Measurements from ENCODE around the gene PHACTR3.
"Not testable (repeated sequence)": the region's sequence is repeated elsewhere in the genome, so short reads cannot be mapped to it uniquely, and the experiment has no call there.

PHACTR3 gene

DNA sequence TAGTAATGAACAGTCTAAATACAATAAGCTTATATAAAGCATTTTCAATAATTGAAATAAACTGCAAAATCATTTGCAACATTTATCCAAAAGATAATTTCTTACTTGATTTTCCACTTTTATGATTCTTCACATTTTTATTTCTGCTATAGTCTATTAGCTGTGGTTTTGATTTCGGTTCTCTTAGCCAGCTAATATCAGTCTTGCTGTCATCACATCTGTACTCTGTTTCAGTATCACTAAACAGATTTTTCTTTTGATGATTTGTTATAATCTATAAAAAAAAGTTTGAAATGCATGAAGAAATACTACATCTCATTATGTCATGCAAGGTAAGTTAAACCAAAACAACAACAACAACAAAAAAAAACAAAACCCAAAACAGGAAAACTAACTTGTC, 275.9 kb downstream of the PHACTR3 start:
- TF ChIP-seq ZFX (IDR thresholded peaks at IDR 0.05), result no peak
- TF ChIP-seq, protein P1, sequence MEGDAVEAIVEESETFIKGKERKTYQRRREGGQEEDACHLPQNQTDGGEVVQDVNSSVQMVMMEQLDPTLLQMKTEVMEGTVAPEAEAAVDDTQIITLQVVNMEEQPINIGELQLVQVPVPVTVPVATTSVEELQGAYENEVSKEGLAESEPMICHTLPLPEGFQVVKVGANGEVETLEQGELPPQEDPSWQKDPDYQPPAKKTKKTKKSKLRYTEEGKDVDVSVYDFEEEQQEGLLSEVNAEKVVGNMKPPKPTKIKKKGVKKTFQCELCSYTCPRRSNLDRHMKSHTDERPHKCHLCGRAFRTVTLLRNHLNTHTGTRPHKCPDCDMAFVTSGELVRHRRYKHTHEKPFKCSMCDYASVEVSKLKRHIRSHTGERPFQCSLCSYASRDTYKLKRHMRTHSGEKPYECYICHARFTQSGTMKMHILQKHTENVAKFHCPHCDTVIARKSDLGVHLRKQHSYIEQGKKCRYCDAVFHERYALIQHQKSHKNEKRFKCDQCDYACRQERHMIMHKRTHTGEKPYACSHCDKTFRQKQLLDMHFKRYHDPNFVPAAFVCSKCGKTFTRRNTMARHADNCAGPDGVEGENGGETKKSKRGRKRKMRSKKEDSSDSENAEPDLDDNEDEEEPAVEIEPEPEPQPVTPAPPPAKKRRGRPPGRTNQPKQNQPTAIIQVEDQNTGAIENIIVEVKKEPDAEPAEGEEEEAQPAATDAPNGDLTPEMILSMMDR (conservative IDR thresholded peaks at IDR 0.05), result no peak
- H3K27ac ChIP-seq, result no peak overlapping the region

DNA sequence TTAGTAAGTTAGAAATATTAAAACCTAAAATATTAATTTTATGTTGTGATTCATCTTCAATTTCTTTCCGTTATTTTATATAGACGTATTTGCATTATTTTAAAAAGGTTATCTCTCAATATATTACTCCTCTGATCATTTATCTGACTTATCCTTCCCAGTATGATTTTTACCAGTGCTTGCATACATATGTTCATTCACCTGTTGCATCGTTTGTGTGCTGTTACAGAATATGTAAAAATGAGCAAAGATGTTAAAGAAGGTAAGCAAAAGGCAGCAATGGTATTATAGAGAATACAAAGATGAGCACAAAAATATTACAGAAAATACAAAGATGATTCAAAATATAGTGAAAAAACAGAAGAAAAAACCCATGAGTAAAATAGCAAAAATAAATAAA, 280.2 kb downstream of the PHACTR3 start:
- no peak for TF ChIP-seq ZFX (IDR thresholded peaks at IDR 0.05)
- TF ChIP-seq, protein P1 (conservative IDR thresholded peaks at IDR 0.05), result no peak
- H3K27ac ChIP-seq, result no peak overlapping the region

DNA sequence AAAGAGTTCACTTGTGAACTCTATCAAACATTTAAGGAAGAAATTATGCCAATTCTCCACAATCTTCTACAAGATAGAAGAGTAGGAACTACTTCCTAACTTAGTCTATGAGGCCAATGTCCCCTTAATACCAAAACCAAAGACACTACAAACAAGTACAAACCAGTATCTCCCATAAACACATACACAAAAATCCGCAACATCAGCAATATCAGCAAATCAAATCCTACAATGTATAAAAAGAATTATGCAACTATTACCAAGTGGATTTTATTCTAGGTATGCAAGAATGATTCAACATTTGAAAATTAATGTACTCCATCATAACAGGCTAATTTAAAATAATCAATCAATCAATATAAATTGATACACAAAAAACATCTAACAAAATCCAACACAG, 283.7 kb downstream of the PHACTR3 start:
- TF ChIP-seq ZFX (IDR thresholded peaks at IDR 0.05), result no peak
- TF ChIP-seq, protein P1 (conservative IDR thresholded peaks at IDR 0.05), result no peak
- H3K27ac ChIP-seq, result no peak overlapping the region

DNA sequence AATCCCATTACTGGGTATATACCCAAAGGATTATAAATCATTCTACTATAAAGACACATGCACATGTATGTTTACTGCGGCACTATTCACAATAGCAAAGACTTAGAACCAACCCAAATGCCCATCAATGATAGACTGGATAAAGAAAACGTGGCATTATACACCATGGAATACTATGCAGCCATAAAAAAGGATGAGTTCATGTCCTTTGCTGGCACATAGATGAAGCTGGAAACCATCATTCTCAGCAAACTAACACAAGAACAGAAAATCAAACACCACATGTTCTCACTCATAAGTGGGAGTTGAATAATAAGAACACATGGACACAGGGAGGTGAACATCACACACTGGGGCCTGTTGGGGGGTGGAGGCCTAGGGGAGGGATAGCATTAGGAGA, 285.7 kb downstream of the PHACTR3 start:
- not testable (repeated sequence) for H3K27ac ChIP-seq

DNA sequence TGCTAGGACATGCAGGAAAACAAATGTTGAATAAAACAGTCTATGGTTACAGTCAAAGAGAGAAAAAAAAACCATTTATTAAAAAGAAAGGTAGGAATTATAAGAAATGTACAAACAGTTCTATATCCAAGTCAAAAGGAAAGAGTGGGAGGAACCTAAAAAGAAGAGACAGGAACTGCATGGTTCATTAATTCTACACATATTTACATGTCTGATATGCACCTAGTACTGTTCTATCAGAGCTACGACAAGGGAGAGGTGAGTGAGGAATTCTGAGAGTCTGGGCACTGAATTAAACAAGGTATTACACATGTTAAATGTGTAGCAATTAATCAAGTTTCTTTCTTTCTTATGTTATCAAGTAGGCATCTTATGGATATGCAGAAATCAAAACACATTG, 287.2 kb downstream of the PHACTR3 start:
- TF ChIP-seq, protein P1 (conservative IDR thresholded peaks at IDR 0.05), result no peak
- no peak for TF ChIP-seq ZFX (IDR thresholded peaks at IDR 0.05)
- H3K27ac ChIP-seq, result no peak overlapping the region

DNA sequence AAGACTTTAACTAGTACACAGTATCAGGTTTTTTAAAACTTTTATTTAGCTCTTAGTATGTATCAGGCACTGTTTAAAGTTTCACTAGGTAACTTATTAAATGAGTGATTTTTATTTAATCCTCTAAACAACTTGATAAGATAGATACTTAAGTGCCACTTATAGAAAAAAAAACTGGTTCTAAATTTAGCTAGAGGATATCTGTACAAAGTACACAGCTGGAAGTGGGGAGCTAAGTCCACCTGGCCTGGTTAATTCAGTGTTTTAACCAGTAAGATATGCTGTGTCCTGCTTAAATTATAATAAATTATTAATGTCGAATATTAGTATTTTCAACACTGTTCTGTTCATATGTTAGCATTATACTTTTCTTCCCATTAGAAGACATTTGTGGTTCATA, 291.6 kb downstream of the PHACTR3 start:
- TF ChIP-seq, protein P1 (conservative IDR thresholded peaks at IDR 0.05), result no peak
- TF ChIP-seq ZFX (IDR thresholded peaks at IDR 0.05), result no peak
- no peak overlapping the region for H3K27ac ChIP-seq

Measured in C4-2B (cell line).